ENCODE data around the gene CAPNS2.
"Not testable (repeated sequence)": the region's sequence is repeated elsewhere in the genome, so short reads cannot be mapped to it uniquely, and the experiment has no call there.

Gene CAPNS2

DNA sequence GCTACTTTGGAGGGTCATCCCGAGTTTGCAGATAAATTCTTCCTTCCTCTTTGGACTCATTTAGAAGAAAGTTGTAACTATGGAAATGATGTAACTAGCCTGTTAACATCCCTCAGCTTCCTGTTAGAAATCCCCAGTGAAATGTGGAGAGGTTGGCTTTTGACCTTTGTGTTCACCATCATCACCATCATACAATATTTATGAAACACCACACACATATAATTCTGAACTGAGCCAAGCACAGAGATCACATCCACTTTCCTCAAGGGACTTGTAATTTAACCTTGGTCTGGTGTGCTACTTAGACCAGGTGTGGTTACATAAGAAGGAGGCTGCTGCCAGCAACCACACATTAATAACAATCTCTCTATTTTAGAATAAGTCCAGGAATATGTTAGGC, 2.5 kb downstream of the CAPNS2 start:
- DNase-seq: no peak

DNA sequence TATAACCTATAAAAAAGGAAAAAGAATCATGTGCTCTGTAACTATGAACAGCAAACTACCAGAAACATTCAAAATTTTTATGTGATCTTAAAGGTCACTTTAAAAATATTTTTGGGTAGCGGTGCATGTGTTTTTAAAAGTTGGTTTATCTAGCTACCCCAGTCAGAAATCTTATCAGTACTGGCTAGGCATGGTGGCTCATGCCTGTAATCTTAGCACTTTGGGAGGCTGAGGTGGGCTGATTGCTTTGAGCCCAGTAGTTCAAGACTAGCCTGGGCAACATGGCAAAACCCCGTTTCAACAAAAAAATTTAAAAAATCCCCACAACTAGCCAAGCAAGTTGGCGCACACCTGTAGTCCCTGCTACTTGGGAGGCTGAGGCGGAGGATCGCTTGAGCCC, 3.7 kb downstream of the CAPNS2 start:
- no peak for DNase-seq

GRCh38 chr16:55571191-55571897, 4.9 kb downstream of the CAPNS2 start:
- no peak for DNase-seq

GRCh38 chr16:55572439-55572838, 6.0 kb downstream of the CAPNS2 start:
- DNase-seq: no peak

DNA sequence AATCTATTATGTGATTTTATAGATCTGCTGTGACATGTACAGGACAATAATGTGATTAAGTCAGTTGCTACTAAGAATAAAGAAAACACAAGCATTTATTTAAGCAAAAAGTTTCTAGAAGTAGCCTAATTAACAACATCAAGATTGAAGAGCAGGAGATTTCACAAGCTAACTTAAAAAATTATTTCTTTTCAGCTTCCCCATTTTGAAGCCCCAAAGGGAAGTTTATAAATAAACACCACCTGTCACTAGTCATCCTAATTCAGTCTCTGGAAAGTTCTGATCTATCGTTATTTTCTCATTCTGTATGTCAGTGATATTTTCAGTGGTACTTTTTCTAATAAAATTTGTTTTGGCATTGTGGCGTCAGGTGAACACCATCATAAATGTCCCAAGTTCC, 8.3 kb downstream of the CAPNS2 start:
- no peak for DNase-seq

GRCh38 chr16:55575496-55575895, 9.0 kb downstream of the CAPNS2 start:
- DNase-seq: no peak

- DNase-seq: no peak
These were observed 9.9 kb downstream of the CAPNS2 start for GRCh38 chr16:55576384-55576783.

- DNase-seq: no peak
These were observed 11.4 kb downstream of the CAPNS2 start for GRCh38 chr16:55577887-55578286.

DNA sequence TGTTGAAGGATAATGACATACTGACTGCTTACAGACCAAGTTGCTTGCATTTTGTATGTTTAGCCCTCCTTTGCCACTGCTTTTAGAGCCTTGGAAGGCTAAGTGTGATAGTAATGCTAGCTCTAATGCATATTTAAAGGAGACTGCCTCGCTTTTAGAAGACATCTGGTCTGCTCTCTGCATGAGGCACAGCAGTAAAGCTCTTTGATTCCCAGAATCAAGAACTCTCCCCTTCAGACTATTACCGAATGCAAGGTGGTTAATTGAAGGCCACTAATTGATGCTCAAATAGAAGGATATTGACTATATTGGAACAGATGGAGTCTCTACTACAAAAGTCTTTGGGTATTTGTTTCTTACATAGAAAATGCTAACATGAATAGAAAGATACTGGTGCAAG, 19.1 kb downstream of the CAPNS2 start:
- no peak for DNase-seq

DNA sequence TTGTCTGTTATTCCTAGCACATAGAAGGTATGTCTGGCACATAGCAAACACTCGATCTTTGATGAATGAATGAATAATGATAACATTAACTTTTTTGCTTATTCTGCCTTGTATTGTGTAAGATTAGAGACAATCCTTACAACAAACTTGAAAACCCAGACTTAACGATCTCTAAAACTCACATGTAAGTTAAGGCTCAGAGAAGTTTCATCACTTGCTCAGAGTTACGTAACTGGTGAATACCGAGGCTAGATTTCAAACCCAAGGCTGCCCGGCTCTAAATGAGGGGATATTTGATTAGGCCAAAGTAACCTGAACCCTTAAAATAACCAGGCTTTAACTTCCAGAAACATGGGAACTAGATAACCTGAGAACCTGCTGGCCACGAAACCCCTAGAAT, 22.3 kb downstream of the CAPNS2 start:
- DNase-seq: no peak

DNA sequence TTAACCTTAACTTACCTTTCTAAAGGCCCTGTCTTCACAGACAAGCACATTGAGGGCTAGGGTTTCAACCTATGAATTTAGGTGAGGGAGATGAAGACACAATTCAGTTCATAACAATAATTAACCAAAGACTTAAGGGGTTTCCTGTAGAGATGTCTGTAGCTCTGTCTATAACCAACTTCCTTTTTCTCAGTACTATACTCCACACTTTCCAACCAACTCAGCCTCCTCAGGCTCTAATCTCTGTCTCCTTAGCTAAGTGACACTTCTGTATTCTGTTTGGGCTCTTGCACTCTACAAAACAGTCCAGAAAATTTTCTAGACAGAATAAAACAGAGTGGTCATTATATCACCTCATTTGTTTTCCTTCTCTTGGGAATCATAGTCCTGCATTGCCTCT, 25.8 kb downstream of the CAPNS2 start:
- DNase-seq: no peak

- DNase-seq: no peak
These were observed 31.4 kb downstream of the CAPNS2 start for GRCh38 chr16:55597928-55598327.

- no peak for DNase-seq
These were observed 39.4 kb downstream of the CAPNS2 start for GRCh38 chr16:55605754-55606336.

- DNase-seq: no peak
These were observed 47.3 kb downstream of the CAPNS2 start for GRCh38 chr16:55613613-55614335.

- no peak for DNase-seq
These were observed 48.6 kb downstream of the CAPNS2 start for GRCh38 chr16:55615071-55615470.

DNA sequence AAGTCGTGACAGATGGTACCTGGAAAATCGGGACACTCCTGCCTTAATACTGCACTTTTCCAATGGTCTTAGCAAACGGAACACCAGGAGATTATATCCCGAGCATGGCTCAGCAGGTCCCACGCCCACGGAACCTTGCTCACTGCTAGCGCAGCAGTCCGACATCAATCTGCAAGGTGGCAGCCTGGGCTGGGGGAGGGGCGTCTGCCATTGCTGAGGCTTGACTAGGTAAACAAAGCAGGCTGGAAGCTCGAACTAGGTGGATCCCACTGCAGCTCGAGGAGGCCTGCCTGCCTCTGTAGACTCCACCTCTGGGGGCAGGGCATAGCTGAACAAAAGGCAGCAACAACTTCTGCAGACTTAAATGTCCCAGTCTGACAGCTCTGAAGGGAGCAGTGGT, 49.2 kb downstream of the CAPNS2 start:
- not testable (repeated sequence) for DNase-seq
